Activated CD8-positive, alpha-beta memory T cell treated with anti-CD3 and anti-CD28 coated beads, Interleukin-2, amount 10 ng/mL, durations not matched to agents 7 days and 5 days (primary cell): ENCODE results near the gene PAEP. TPM values are rescaled to one million over a fixed set of nuclear protein-coding genes. Genes with fewer than 3 reads are reported as not detected.
A peak's percentile ranks its signal among the peaks of the same experiment; 100 is the strongest.

Experiments used
- ATAC-seq: fragments of 150-1000 bp; cut with Tn5 transposase; one replicate; pipeline ENCODE4 v1.10.0; 2021; ENCODE audit warnings: moderate library complexity
- CTCF ChIA-PET: fragments of 350-600 bp; sonication (Branson Sonifier 250); formaldehyde crosslinking; loops from one replicate; lab custom pipeline; 2021; ENCODE audit warnings: antibody characterized with exemption; lab: Charles Lee
- DNase-seq: peaks from one replicate; pipeline ENCODE4 v3.0.0-alpha.2; 2020
- H3K27ac Mint-ChIP-seq: one replicate; pipeline ENCODE4 v1.8.0; 2021; ENCODE audit warnings: mild to moderate bottlenecking, mixed read lengths
- H3K27me3 Mint-ChIP-seq: one replicate; pipeline ENCODE4 v1.8.0; 2021; ENCODE audit warnings: mixed read lengths
- H3K36me3 Mint-ChIP-seq: one replicate; pipeline ENCODE4 v1.8.0; 2021; ENCODE audit warnings: mild to moderate bottlenecking, mixed read lengths
- H3K4me1 Mint-ChIP-seq: one replicate; pipeline ENCODE4 v1.8.0; 2021; ENCODE audit warnings: mixed read lengths
- H3K4me3 Mint-ChIP-seq: one replicate; pipeline ENCODE4 v1.8.0; 2021; ENCODE audit warnings: mild to moderate bottlenecking, moderate library complexity, mixed read lengths
- H3K9me3 Mint-ChIP-seq: one replicate; pipeline ENCODE4 v1.8.0; 2022; ENCODE audit warnings: low read depth, mixed read lengths
- total RNA-seq, 2 experiments: library from RNA; stranded (reverse); gene quantifications; one replicate each; pipeline ENCODE4 v1.2.3, GENCODE V29; 2021

The PAEP gene
- total RNA-seq, 2 experiments from 2014 or later, result not detected

GRCh38 chr9:135608294-135608998 is 46.9 kb downstream of the PAEP start:
- DNase-seq (peak; percentile 23), ATAC-seq (no peak)
- no peaks in the 10 kb centered on the region for H3K4me1 Mint-ChIP-seq
- no peaks in the 10 kb centered on the region for H3K9me3 Mint-ChIP-seq
- H3K27ac Mint-ChIP-seq, result no peak overlapping the region
- CTCF ChIA-PET, result interaction anchor here (1.0 kb wide), 1 partner anchor 7 kb away, joined by 3 read pairs; no protein-coding TSS in a partner anchor
- H3K4me3 Mint-ChIP-seq, result no peak overlapping the region
- H3K27me3 Mint-ChIP-seq, result no peaks in the 10 kb centered on the region
- no peaks in the 10 kb centered on the region for H3K36me3 Mint-ChIP-seq

- Mint-ChIP-seq H3K27ac (no peak overlapping the region), H3K27me3 (no peaks in the 10 kb centered on the region), H3K4me3 (no peak overlapping the region), H3K9me3 (no peaks in the 10 kb centered on the region), H3K36me3 (no peaks in the 10 kb centered on the region), H3K4me1 (no peaks in the 10 kb centered on the region)
- CTCF ChIA-PET, result interaction anchor here (1.0 kb wide), 1 partner anchor 8 kb away, joined by 3 read pairs; no protein-coding TSS in a partner anchor
- ATAC-seq (no peak), DNase-seq (peak; percentile 11)
Measured at GRCh38 chr9:135608999-135609317, 47.4 kb downstream of the PAEP start.

GRCh38 chr9:135609366-135609955 is 47.9 kb downstream of the PAEP start:
- peak; percentile 29 for DNase-seq
- Mint-ChIP-seq H3K9me3 (no peaks in the 10 kb centered on the region), H3K36me3 (no peaks in the 10 kb centered on the region), H3K4me1 (no peaks in the 10 kb centered on the region), H3K4me3 (no peak overlapping the region), H3K27me3 (no peaks in the 10 kb centered on the region), H3K27ac (no peak overlapping the region)
- CTCF ChIA-PET, result interaction anchor here (1.0 kb wide), 1 partner anchor 8 kb away, joined by 3 read pairs; no protein-coding TSS in a partner anchor
- ATAC-seq, result no peak

- Mint-ChIP-seq H3K27ac (no peak overlapping the region), H3K4me3 (no peak overlapping the region), H3K9me3 (no peaks in the 10 kb centered on the region), H3K36me3 (no peaks in the 10 kb centered on the region), H3K4me1 (no peaks in the 10 kb centered on the region), H3K27me3 (no peaks in the 10 kb centered on the region)
- ATAC-seq, result no peak
- peak; percentile 8 for DNase-seq
- CTCF ChIA-PET, result no interaction called here
Measured at GRCh38 chr9:135610290-135611141, 49.0 kb downstream of the PAEP start.

- H3K27me3 Mint-ChIP-seq, result no peaks in the 10 kb centered on the region
- DNase-seq (peak; percentile 26), ATAC-seq (no peak)
- H3K4me3 Mint-ChIP-seq, result no peak overlapping the region
- H3K4me1 Mint-ChIP-seq, result no peaks in the 10 kb centered on the region
- CTCF ChIA-PET, result no interaction called here
- no peak overlapping the region for H3K27ac Mint-ChIP-seq
- no peaks in the 10 kb centered on the region for H3K36me3 Mint-ChIP-seq
- no peaks in the 10 kb centered on the region for H3K9me3 Mint-ChIP-seq
Measured at GRCh38 chr9:135611142-135611874, 49.8 kb downstream of the PAEP start.

GRCh38 chr9:135611875-135612209 is 50.3 kb downstream of the PAEP start:
- Mint-ChIP-seq H3K4me3 (no peak overlapping the region), H3K36me3 (no peaks in the 10 kb centered on the region), H3K4me1 (no peaks in the 10 kb centered on the region), H3K27ac (no peak overlapping the region), H3K9me3 (no peaks in the 10 kb centered on the region), H3K27me3 (no peaks in the 10 kb centered on the region)
- CTCF ChIA-PET, result no interaction called here
- ATAC-seq, result no peak
- no peak for DNase-seq

GRCh38 chr9:135612437-135612836 is 50.9 kb downstream of the PAEP start:
- Mint-ChIP-seq H3K4me1 (no peaks in the 10 kb centered on the region), H3K9me3 (no peaks in the 10 kb centered on the region), H3K36me3 (no peaks in the 10 kb centered on the region), H3K27me3 (no peaks in the 10 kb centered on the region), H3K27ac (no peak overlapping the region), H3K4me3 (no peak overlapping the region)
- CTCF ChIA-PET, result interaction anchor here (1.2 kb wide), 1 partner anchor 9 kb away, joined by 4 read pairs; no protein-coding TSS in a partner anchor
- DNase-seq, result no peak
- ATAC-seq, result no peak

GRCh38 chr9:135612981-135613910 is 51.7 kb downstream of the PAEP start:
- CTCF ChIA-PET, result interaction anchor here (1.2 kb wide), 1 partner anchor 10 kb away, joined by 4 read pairs; no protein-coding TSS in a partner anchor
- H3K27ac Mint-ChIP-seq, result no peak overlapping the region
- H3K36me3 Mint-ChIP-seq, result no peaks in the 10 kb centered on the region
- ATAC-seq (no peak), DNase-seq (peak; percentile 31)
- H3K27me3 Mint-ChIP-seq, result no peaks in the 10 kb centered on the region
- H3K9me3 Mint-ChIP-seq, result no peaks in the 10 kb centered on the region
- no peak overlapping the region for H3K4me3 Mint-ChIP-seq
- H3K4me1 Mint-ChIP-seq, result no peaks in the 10 kb centered on the region

GRCh38 chr9:135613946-135614805 is 52.6 kb downstream of the PAEP start:
- no peak overlapping the region for H3K27ac Mint-ChIP-seq
- no peaks in the 10 kb centered on the region for H3K9me3 Mint-ChIP-seq
- ATAC-seq (no peak), DNase-seq (peak; percentile 37)
- no peaks in the 10 kb centered on the region for H3K27me3 Mint-ChIP-seq
- no peaks in the 10 kb centered on the region for H3K36me3 Mint-ChIP-seq
- H3K4me3 Mint-ChIP-seq, result no peak overlapping the region
- CTCF ChIA-PET, result interaction anchor here (1.1 kb wide), 1 partner anchor 10 kb away, joined by 3 read pairs; no protein-coding TSS in a partner anchor
- no peaks in the 10 kb centered on the region for H3K4me1 Mint-ChIP-seq

GRCh38 chr9:135614821-135615665 is 53.5 kb downstream of the PAEP start:
- CTCF ChIA-PET, result interaction anchor here (1.1 kb wide), 1 partner anchor 11 kb away, joined by 3 read pairs; no protein-coding TSS in a partner anchor

More at GRCh38 chr9:135614821-135615665, 53.5 kb downstream of the PAEP start:
- no peak overlapping the region for H3K4me3 Mint-ChIP-seq
- ATAC-seq, result no peak
- no peak overlapping the region for H3K27ac Mint-ChIP-seq
- no peaks in the 10 kb centered on the region for H3K27me3 Mint-ChIP-seq
- peak; percentile 38 for DNase-seq
- no peaks in the 10 kb centered on the region for H3K9me3 Mint-ChIP-seq
- H3K36me3 Mint-ChIP-seq, result no peaks in the 10 kb centered on the region
- H3K4me1 Mint-ChIP-seq, result no peaks in the 10 kb centered on the region
